Measurements from ENCODE around the gene LOC101059915.

The LOC101059915 gene

DNA sequence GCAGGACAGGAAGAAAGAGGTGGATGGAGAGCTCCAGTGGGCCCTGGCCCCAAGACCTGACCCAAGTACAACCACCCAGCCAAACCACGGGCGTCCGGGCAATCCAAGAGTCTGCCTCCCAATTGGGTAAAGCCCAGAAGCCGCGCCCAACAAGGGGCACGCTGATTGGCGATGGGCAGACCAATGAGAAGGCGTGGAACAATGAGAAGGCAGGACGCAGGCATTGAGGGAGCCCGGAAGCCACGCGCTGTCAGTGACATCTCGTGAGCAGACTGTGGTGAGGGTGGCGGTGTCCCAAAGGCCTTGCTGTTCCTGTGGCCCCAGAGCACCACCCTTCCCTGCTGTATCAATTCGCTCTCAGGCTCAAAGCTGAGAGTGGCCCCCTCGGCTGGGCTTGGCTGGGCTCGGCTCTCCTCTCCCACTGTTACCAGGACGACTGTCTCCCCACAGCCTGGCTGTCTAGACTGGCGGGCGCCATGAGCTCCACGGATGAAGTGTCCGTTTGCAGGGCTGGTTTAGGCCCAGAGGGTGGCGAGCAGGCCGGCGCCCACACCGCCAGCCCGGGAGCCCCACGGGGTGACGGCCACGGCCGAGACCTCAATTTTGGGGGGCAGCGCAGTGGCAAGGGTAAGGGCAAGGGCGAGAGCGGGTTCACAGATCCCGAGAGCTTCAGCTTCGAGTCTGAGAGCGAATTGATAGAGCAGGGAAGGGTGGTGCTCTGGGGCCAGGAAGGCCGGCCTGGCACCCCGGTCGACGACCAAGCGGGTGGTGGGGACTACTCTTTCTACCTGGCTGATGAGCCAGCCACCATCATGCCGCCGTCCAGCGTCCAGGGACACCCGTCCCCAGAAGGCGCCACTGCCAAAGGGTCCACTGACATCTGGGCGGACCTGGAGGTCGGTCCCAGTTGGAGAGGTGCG, at the start of gene LOC101059915:
TSS of gene LOC101059915 (plus strand) at position 219 of the 920 bp plus-strand sequence.
- Mint-ChIP-seq H3K9me3 (no peaks in the 10 kb centered on the region), H3K4me1 (ENCODE audit: low read depth in 2 of 2) (peaks cover 11 to 19% of the 10 kb centered on the region in 2 donors), H3K36me3 (no peaks in the 10 kb centered on the region), H3K27ac (no peak within 1 kb of the TSS), H3K27me3 (peaks cover 0 to 5% of the 10 kb centered on the region in 2 donors), H3K4me3 (no peak within 1 kb of the TSS)
- DNase-seq (ENCODE audit: low spot score) (peak; percentile 59), ATAC-seq (no peak)

- no peaks in the 10 kb centered on the region for H3K9me3 Mint-ChIP-seq
- no peaks in the 10 kb centered on the region for H3K27me3 Mint-ChIP-seq
- H3K36me3 Mint-ChIP-seq, result peaks cover 6% of the 10 kb centered on the region
- no peak for ATAC-seq
- peaks cover 56 to 71% of the 10 kb centered on the region in 2 donors for H3K4me1 Mint-ChIP-seq (ENCODE audit: low read depth in 2 of 2)
- peak overlapping the region; percentile 81 for H3K4me3 Mint-ChIP-seq
- peak overlapping the region; percentile 73 to 74 for H3K27ac Mint-ChIP-seq
- no peak for DNase-seq (ENCODE audit: low spot score)
Measured at GRCh38 chrX:71617742-71618141, 49.6 kb upstream of the LOC101059915 start.

DNA sequence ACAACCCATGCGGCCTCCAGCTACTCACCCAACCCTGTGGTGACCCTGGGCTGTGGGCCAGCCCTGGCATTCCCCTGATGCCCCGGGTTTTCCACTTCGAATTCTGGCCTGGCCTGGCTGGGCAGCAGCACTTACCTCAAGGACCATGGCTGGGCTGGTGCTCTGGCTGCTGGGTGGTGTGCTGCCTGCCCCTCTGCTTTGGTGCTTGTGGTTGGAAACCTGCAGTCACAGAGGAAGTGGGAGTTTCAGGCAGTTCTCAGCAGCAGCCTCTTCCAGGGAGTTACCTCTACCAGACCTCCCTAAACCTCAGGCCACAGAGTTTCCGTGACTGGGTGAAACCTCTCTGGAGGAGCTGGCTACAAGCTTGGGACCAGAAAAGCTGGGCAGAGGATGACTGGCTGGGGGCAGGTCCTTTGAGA, 49.0 kb upstream of the LOC101059915 start, which contains the start of gene CXCR3:
TSS of gene CXCR3 (minus strand) at position 209 of the 419 bp plus-strand sequence. CDS start at position 147, 62 bp downstream.
- Mint-ChIP-seq H3K27ac (peak within 1 kb of the TSS; percentile 73 to 74), H3K36me3 (peaks cover 6% of the 10 kb centered on the region), H3K4me1 (ENCODE audit: low read depth in 2 of 2) (peaks cover 59 to 77% of the 10 kb centered on the region in 2 donors), H3K27me3 (no peaks in the 10 kb centered on the region), H3K4me3 (peak within 1 kb of the TSS; percentile 81), H3K9me3 (no peaks in the 10 kb centered on the region)
- ATAC-seq (peak; percentile 62 to 69), DNase-seq (ENCODE audit: low spot score) (peak; percentile 77)

- Mint-ChIP-seq H3K27me3 (no peaks in the 10 kb centered on the region), H3K4me3 (peak overlapping the region; percentile 81), H3K4me1 (ENCODE audit: low read depth in 2 of 2) (peaks cover 59 to 82% of the 10 kb centered on the region in 2 donors), H3K9me3 (no peaks in the 10 kb centered on the region), H3K27ac (peak overlapping the region; percentile 73 to 74), H3K36me3 (peaks cover 6% of the 10 kb centered on the region)
- DNase-seq (ENCODE audit: low spot score) (no peak), ATAC-seq (no peak)
Measured at GRCh38 chrX:71618787-71619186, 48.6 kb upstream of the LOC101059915 start.

DNA sequence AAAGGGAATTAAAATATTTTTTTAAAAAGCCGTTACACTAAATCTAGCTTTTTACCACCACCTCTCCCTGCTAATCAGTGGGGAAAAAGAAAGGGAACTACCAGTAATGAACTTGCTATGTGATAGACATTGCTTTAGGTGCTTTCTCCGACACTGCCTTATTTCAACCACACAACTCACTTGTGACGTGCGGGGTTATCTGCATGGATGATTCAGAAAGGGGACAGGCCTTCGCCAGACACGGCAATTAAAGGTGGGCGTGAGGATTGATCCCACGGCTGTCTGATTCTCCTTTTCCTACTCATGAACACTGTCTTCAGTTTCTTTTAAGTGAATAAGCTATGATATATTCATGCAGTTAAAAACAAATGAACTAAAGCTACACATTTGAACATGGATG, 48.2 kb upstream of the LOC101059915 start:
- H3K9me3 Mint-ChIP-seq, result no peaks in the 10 kb centered on the region
- DNase-seq (ENCODE audit: low spot score), result peak; percentile 64
- no peaks in the 10 kb centered on the region for H3K27me3 Mint-ChIP-seq
- peaks cover 6% of the 10 kb centered on the region for H3K36me3 Mint-ChIP-seq
- ATAC-seq, result peak in 1 of 2 donors; percentile 26
- peak overlapping the region; percentile 81 for H3K4me3 Mint-ChIP-seq
- peaks cover 59 to 85% of the 10 kb centered on the region in 2 donors for H3K4me1 Mint-ChIP-seq (ENCODE audit: low read depth in 2 of 2)
- H3K27ac Mint-ChIP-seq, result peak overlapping the region; percentile 73 to 74

DNA sequence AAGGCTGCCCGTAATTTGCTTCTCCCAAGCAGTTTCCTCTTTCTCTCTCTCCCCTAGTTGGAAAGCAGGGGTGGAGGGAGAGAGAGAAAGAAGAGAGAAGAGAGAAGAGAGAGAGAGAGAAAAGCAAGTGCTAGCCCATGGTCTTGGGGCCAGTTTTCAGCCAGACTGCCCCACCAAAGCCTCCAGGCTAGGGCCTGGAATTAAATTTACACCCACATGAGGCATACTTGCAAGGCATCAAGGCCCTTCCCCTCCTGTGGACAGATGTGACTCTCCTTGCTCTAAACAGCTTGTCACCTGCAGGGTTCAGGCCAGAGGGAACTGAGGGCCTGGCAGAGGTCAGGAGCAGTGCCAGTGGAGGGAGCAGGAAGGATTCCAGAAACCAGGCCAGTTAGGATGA, 47.4 kb upstream of the LOC101059915 start:
- Mint-ChIP-seq H3K9me3 (no peaks in the 10 kb centered on the region), H3K36me3 (peaks cover 4% of the 10 kb centered on the region), H3K27ac (peak overlapping the region in 1 of 2 donors; percentile 74), H3K27me3 (no peaks in the 10 kb centered on the region), H3K4me1 (ENCODE audit: low read depth in 2 of 2) (peaks cover 54 to 82% of the 10 kb centered on the region in 2 donors), H3K4me3 (no peak overlapping the region)
- ATAC-seq, result no peak
- DNase-seq (ENCODE audit: low spot score), result no peak

GRCh38 chrX:71621603-71622002, 45.7 kb upstream of the LOC101059915 start:
- H3K27ac Mint-ChIP-seq, result peak overlapping the region in 1 of 2 donors; percentile 54
- ATAC-seq (no peak), DNase-seq (ENCODE audit: low spot score) (no peak)
- H3K27me3 Mint-ChIP-seq, result no peaks in the 10 kb centered on the region
- H3K36me3 Mint-ChIP-seq, result no peaks in the 10 kb centered on the region
- H3K4me1 Mint-ChIP-seq (ENCODE audit: low read depth in 2 of 2), result peaks cover 38 to 72% of the 10 kb centered on the region in 2 donors
- H3K4me3 Mint-ChIP-seq, result no peak overlapping the region
- H3K9me3 Mint-ChIP-seq, result no peaks in the 10 kb centered on the region

DNA sequence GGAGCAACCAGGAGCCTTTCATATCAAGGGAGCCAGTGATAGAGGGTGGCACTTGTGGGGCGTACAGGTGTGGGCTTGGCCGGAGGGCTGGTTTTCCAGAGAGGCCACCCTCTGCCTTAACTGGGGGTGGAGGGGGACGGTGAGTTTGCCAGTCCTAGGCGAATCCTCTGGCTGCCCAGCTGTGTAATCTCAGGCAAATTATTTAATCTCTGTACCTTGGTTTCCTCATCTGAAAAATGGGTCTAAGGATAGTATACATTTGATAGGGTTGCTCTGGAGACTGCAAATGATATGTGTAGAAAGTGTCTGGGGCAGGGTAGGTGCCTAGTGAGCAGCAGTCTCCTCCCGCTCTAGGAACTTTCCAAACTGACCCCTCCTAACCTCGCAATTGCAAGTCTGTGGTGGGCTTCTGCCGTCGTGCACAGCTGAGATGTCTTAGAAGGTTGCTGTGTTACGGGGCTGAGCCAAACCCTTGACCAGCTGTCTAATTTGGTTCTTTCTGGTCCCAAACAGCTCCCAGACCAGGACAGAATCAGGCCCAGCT, 45.2 kb upstream of the LOC101059915 start:
- Mint-ChIP-seq H3K27ac (peak overlapping the region; percentile 82 to 90), H3K9me3 (no peaks in the 10 kb centered on the region), H3K4me3 (peak overlapping the region; percentile 71), H3K36me3 (no peaks in the 10 kb centered on the region), H3K27me3 (no peaks in the 10 kb centered on the region), H3K4me1 (ENCODE audit: low read depth in 2 of 2) (peaks cover 34 to 67% of the 10 kb centered on the region in 2 donors)
- DNase-seq (ENCODE audit: low spot score), result no peak
- peak in 1 of 2 donors; percentile 1 for ATAC-seq

DNA sequence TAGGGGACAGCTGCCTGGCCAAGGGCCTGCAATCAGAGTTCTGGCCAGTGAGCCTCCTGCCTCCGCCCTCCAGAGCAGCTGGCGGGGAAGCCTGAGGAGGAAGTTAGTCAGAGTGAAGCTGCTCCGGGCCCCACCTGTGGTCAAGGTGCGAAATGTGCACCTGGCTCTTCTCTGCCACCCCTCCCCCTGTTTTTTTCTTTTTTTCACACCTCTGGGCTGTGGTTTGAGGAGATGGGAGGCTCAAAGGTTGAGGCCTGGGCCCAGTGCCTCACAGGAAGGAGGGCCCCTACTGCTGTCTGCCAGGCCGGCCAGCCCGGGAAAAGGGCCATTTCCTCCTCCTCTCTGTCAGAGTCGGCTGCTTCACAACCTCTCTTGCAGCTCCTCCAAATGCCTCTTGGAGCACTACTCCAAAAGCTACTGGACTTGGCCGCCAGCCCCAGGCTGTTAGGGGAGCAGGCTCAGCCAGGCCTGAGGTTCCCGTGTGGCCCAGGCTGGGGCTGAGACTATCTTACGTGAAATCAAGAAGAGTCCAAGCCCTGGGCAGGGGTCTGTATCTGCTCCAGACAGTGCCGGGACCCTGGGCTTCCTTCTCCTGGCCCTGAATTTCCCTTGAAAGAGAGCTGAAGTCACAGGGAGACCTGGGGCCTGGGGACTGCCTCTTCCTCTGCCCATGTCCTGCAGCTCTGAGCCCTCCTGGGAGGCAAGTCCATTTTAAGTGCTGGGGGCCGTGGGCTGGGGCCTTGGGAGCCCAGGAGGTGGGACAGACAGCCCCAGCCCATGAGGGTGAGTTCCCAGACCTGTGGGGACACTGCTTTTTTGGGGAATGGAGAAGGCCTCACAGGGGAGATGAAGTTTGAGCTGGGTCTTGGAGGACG, 44.5 kb upstream of the LOC101059915 start:
- ATAC-seq (peak; percentile 78 to 80), DNase-seq (ENCODE audit: low spot score) (peak; percentile 84)
- Mint-ChIP-seq H3K27ac (peak overlapping the region; percentile 82 to 90), H3K4me1 (ENCODE audit: low read depth in 2 of 2) (peaks cover 29 to 60% of the 10 kb centered on the region in 2 donors), H3K36me3 (no peaks in the 10 kb centered on the region), H3K27me3 (no peaks in the 10 kb centered on the region), H3K9me3 (no peaks in the 10 kb centered on the region), H3K4me3 (peak overlapping the region; percentile 71)

DNA sequence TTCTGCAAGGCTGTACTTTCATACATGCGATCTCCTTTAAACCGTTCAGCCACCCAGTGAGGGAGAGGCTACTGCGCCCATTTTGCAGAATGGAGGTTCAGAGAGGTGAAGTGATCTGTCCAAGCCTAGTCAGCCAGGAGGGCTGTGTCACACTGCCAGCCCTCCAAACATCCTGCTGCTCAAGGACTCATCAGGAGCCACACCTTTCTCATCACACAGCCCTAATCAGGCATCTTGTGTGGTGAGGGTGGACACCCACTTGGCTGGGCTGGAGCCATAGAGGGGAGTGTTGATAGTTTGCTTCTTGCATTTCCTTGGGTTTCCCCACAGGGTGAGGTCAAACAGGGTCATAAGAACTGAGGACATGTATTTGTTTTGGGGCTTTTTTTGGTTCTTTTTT, 43.6 kb upstream of the LOC101059915 start:
- DNase-seq (ENCODE audit: low spot score) (no peak), ATAC-seq (peak; percentile 32 to 46)
- H3K9me3 Mint-ChIP-seq, result no peaks in the 10 kb centered on the region
- peak overlapping the region; percentile 71 for H3K4me3 Mint-ChIP-seq
- H3K4me1 Mint-ChIP-seq (ENCODE audit: low read depth in 2 of 2), result peaks cover 22 to 51% of the 10 kb centered on the region in 2 donors
- H3K27me3 Mint-ChIP-seq, result no peaks in the 10 kb centered on the region
- H3K36me3 Mint-ChIP-seq, result no peaks in the 10 kb centered on the region
- H3K27ac Mint-ChIP-seq, result peak overlapping the region; percentile 82 to 90

- ATAC-seq (no peak), DNase-seq (ENCODE audit: low spot score) (no peak)
- no peaks in the 10 kb centered on the region for H3K27me3 Mint-ChIP-seq
- H3K27ac Mint-ChIP-seq, result no peak overlapping the region
- H3K9me3 Mint-ChIP-seq, result no peaks in the 10 kb centered on the region
- no peaks in the 10 kb centered on the region for H3K36me3 Mint-ChIP-seq
- peaks cover 8 to 36% of the 10 kb centered on the region in 2 donors for H3K4me1 Mint-ChIP-seq (ENCODE audit: low read depth in 2 of 2)
- H3K4me3 Mint-ChIP-seq, result no peak overlapping the region
Measured at GRCh38 chrX:71625471-71625870, 41.9 kb upstream of the LOC101059915 start.

- H3K4me3 Mint-ChIP-seq, result no peak overlapping the region
- peaks cover 7 to 30% of the 10 kb centered on the region in 2 donors for H3K4me1 Mint-ChIP-seq (ENCODE audit: low read depth in 2 of 2)
- H3K27ac Mint-ChIP-seq, result peak overlapping the region in 1 of 2 donors; percentile 27
- ATAC-seq (no peak), DNase-seq (ENCODE audit: low spot score) (no peak)
- H3K9me3 Mint-ChIP-seq, result no peaks in the 10 kb centered on the region
- no peaks in the 10 kb centered on the region for H3K27me3 Mint-ChIP-seq
- no peaks in the 10 kb centered on the region for H3K36me3 Mint-ChIP-seq
Measured at GRCh38 chrX:71626576-71626975, 40.8 kb upstream of the LOC101059915 start.
